ENCODE measurements around the gene PPFIA2. TPM values are rescaled to one million over a fixed set of nuclear protein-coding genes. Genes with fewer than 3 reads are reported as not detected.

Gene PPFIA2
- total RNA-seq, 1 experiment from 2014 or later = not detected

DNA sequence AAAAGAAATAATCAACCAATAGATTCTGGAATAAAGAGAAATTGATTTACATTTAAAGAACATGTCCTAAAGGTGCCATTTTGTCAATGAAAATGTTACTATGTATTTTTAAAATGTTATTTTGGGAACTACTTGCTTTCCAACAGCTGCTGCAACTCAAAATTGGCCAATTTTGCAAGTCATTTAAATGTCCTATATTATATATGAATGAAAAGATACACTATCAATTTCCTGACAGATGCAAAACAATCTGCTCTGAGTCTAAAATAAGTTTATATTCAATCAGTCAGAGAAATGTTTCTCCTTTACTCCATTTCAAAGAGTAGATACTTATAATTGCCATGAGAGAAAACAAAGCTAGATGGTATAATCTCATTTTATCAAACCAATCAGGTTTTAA is 434.1 kb downstream of the PPFIA2 start:
- TF ChIP-seq, protein P1, sequence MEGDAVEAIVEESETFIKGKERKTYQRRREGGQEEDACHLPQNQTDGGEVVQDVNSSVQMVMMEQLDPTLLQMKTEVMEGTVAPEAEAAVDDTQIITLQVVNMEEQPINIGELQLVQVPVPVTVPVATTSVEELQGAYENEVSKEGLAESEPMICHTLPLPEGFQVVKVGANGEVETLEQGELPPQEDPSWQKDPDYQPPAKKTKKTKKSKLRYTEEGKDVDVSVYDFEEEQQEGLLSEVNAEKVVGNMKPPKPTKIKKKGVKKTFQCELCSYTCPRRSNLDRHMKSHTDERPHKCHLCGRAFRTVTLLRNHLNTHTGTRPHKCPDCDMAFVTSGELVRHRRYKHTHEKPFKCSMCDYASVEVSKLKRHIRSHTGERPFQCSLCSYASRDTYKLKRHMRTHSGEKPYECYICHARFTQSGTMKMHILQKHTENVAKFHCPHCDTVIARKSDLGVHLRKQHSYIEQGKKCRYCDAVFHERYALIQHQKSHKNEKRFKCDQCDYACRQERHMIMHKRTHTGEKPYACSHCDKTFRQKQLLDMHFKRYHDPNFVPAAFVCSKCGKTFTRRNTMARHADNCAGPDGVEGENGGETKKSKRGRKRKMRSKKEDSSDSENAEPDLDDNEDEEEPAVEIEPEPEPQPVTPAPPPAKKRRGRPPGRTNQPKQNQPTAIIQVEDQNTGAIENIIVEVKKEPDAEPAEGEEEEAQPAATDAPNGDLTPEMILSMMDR (conservative IDR thresholded peaks at IDR 0.05) = no peak
- no peak for TF ChIP-seq EZH2 (IDR thresholded peaks at IDR 0.05; ENCODE audit: low read depth)
- Histone ChIP-seq H3K4me2 (no peak overlapping the region), H3K79me2 (ENCODE audit: low read depth) (no peaks in the 10 kb centered on the region), H3F3A (ENCODE audit: insufficient read depth, low read depth) (no peaks in the 10 kb centered on the region), H3K4me1 (replicated peaks; ENCODE audit: insufficient read depth) (no peaks in the 10 kb centered on the region), H3K9me2 (ENCODE audit: insufficient read depth) (no peaks in the 10 kb centered on the region), H3K9me3 (ENCODE audit: insufficient read depth, low read depth) (no peaks in the 10 kb centered on the region), H3K36me3 (ENCODE audit: low read depth) (no peaks in the 10 kb centered on the region), H3K27me3 (ENCODE audit: insufficient read depth, low read depth) (no peaks in the 10 kb centered on the region), H4K20me1 (ENCODE audit: insufficient read depth) (no peaks in the 10 kb centered on the region), H3K27ac (no peak overlapping the region), H2AFZ (no peak overlapping the region), H3K4me3 (no peak overlapping the region)
- DNase-seq = no peak
- BruUV-seq (replicated peaks) = no TSS peak
- intact Hi-C loops (cut with micrococcal nuclease; ENCODE audit: unreplicated experiment) = no loop called here
- ChIA-PET POLR2A (ENCODE audit: unreplicated experiment) (no interaction called here), CTCF (no interaction called here)

DNA sequence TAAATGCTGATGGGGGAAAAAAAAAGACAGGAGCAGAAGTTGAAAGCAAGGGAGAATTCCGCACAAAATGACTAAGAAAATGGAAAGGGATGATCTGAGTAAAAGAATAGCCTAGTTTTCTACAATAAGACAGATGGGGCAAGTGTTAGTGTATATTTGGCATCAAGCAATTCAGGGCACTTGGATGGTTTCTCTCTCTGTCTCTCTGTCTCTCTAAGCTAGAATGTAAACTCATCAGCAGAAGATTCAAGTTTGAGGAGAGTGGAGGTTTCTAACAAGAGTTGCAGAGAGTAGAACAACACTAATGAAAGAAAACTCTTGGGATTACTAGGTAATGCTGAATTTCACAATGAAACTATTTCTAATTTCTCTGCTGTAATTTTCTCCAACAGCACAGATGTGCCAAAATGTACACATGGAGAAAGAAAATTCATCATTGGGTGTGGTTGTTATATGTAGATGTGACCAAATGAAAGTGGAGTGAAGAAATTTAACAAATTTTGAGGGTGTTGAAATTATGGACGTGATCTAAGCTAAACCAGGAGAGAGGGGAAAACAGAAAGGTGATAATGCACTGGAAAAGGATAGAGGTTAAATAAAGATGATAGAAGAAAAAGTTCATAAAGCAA is 444.1 kb downstream of the PPFIA2 start:
- no peak overlapping the region for H3K4me2 ChIP-seq
- CTCF ChIA-PET = no interaction called here
- H2AFZ ChIP-seq = no peak overlapping the region
- intact Hi-C loops (cut with micrococcal nuclease; ENCODE audit: unreplicated experiment) = no loop called here
- no peaks in the 10 kb centered on the region for H3K27me3 ChIP-seq (ENCODE audit: insufficient read depth, low read depth)
- no peaks in the 10 kb centered on the region for H3K79me2 ChIP-seq (ENCODE audit: low read depth)
- no peak for DNase-seq
- H3K9me3 ChIP-seq (ENCODE audit: insufficient read depth, low read depth) = no peaks in the 10 kb centered on the region
- no peaks in the 10 kb centered on the region; the same call in 1 of the 2 replicates for H3K9me2 ChIP-seq (ENCODE audit: insufficient read depth)
- H3F3A ChIP-seq (ENCODE audit: insufficient read depth, low read depth) = no peaks in the 10 kb centered on the region
- H3K27ac ChIP-seq = no peak overlapping the region
- no TSS peak for BruUV-seq (replicated peaks)
- no peaks in the 10 kb centered on the region for H3K36me3 ChIP-seq (ENCODE audit: low read depth)
- H3K4me3 ChIP-seq = no peak overlapping the region
- no peak for TF ChIP-seq EZH2 (IDR thresholded peaks at IDR 0.05; ENCODE audit: low read depth)
- TF ChIP-seq, protein P1 (conservative IDR thresholded peaks at IDR 0.05) = no peak
- H3K4me1 ChIP-seq (replicated peaks; ENCODE audit: insufficient read depth) = no peaks in the 10 kb centered on the region
- POLR2A ChIA-PET (ENCODE audit: unreplicated experiment) = no interaction called here
- H4K20me1 ChIP-seq (ENCODE audit: insufficient read depth) = no peaks in the 10 kb centered on the region

DNA sequence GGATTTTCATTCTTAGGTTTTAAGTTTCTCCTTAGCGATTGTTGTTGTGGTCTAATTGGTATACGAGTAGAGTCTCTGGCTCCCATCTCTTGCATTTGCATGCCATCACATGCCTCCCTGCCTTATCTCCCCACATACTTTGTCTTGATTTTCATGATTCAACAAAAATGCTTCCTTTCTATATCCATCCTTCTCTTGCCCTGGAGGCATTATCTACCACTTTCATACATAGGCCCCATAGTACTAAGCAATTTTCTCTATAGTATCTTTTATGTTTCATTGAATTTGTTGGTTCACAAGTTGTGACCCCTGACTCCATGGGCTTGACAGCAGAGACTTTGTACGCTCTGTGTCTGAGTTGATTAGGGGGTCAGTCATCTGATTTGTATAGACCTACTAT is 455.2 kb downstream of the PPFIA2 start:
- H3K27ac ChIP-seq = no peak overlapping the region
- ChIA-PET POLR2A (ENCODE audit: unreplicated experiment) (no interaction called here), CTCF (no interaction called here)
- no peaks in the 10 kb centered on the region for H3K9me2 ChIP-seq (ENCODE audit: insufficient read depth)
- H3K79me2 ChIP-seq (ENCODE audit: low read depth) = no peaks in the 10 kb centered on the region
- intact Hi-C loops (cut with micrococcal nuclease; ENCODE audit: unreplicated experiment) = no loop called here
- TF ChIP-seq, protein P1 (conservative IDR thresholded peaks at IDR 0.05) = no peak
- no peak for TF ChIP-seq EZH2 (IDR thresholded peaks at IDR 0.05; ENCODE audit: low read depth)
- BruUV-seq (replicated peaks) = no TSS peak
- no peaks in the 10 kb centered on the region for H3K9me3 ChIP-seq (ENCODE audit: insufficient read depth, low read depth)
- no peaks in the 10 kb centered on the region for H3F3A ChIP-seq (ENCODE audit: insufficient read depth, low read depth)
- H3K4me2 ChIP-seq = no peak overlapping the region
- no peak for DNase-seq
- H3K36me3 ChIP-seq (ENCODE audit: low read depth) = no peaks in the 10 kb centered on the region
- H3K4me3 ChIP-seq = no peak overlapping the region
- no peaks in the 10 kb centered on the region for H3K4me1 ChIP-seq (replicated peaks; ENCODE audit: insufficient read depth)
- H3K27me3 ChIP-seq (ENCODE audit: insufficient read depth, low read depth) = no peaks in the 10 kb centered on the region
- H4K20me1 ChIP-seq (ENCODE audit: insufficient read depth) = no peaks in the 10 kb centered on the region
- H2AFZ ChIP-seq = no peak overlapping the region

Measured in PC-9 (cell line).